Measurements from ENCODE around the gene NDUFAF3. TPM values are rescaled to one million over a fixed set of nuclear protein-coding genes. Genes with fewer than 3 reads are reported as not detected.

The NDUFAF3 gene
- total RNA-seq (74.5 and 91.1 TPM in 2 replicates), polyA plus RNA-seq (91.4 and 140 TPM in 2 replicates), polyA minus RNA-seq (54.4 and 55.5 TPM in 2 replicates), Bru-seq, nascent RNA (percentile 63 among the genes with signal in this experiment), BruChase-seq, experiment 1, labeled RNA remaining after a 6-hour chase (percentile 65 among the genes with signal in this experiment), BruChase-seq, experiment 2, labeled RNA remaining after a 2-hour chase (percentile 56 among the genes with signal in this experiment)
- 67.9 and 83.8 TPM in 2 replicates for polyA plus RNA-seq (2011; cell fraction: cytosol; rRNA removed)
- polyA plus RNA-seq (2011; cell fraction: nucleus; rRNA removed) = 28.7 and 33.7 TPM in 2 replicates
- polyA plus RNA-seq (2012) = 74.2 and 75.4 TPM in 2 replicates
- 94.3 TPM for polyA minus RNA-seq (2011; cell fraction: cytosol; rRNA and poly(A)+ RNA removed)
- 26.0 and 38.9 TPM in 2 replicates for polyA minus RNA-seq (2011; cell fraction: nucleus; rRNA and poly(A)+ RNA removed)
- long read RNA-seq, transcript NDUFAF3-202 (5 exons, 2,012 nt) = major isoform, 312 of 392 reads
- long read RNA-seq, transcript NDUFAF3-206 (4 exons, 826 nt) = minor isoform, 14 of 392 reads
- long read RNA-seq, partial matches to known transcripts = 10 of 392 reads
- long read RNA-seq, other reads (novel, unspliced or antisense) = 56 of 392 reads

- FAIRE-seq = peak; percentile 28
- peaks cover 31% of the 10 kb centered on the region for H3K4me1 ChIP-seq (ENCODE audit: control insufficient read depth, extremely low read depth, insufficient read depth, low read length)
- H3K9ac ChIP-seq (replicated peaks; ENCODE audit: extremely low read depth, insufficient read depth, low read length) = peak within 1 kb of the TSS; percentile 96
- intact Hi-C loops (cut with micrococcal nuclease) = loop anchor here (1.0 kb wide), 4 partner anchors 15 to 175 kb away; partner anchors contain the start of genes PRKAR2A, QRICH1 and WDR6
- peaks cover 11 to 27% of the 10 kb centered on the region in 2 experiments for H3K36me3 ChIP-seq (ENCODE audit: control insufficient read depth in 2 of 2, extremely low read depth in 1 of 2, insufficient read depth in 2 of 2, low read length in 2 of 2)
- BruUV-seq (replicated peaks) = TSS peak; percentile 42
- no peaks in the 10 kb centered on the region for H3K9me3 ChIP-seq (replicated peaks; ENCODE audit: control insufficient read depth, insufficient read depth, low read length)
- TF ChIP-seq POLR2A (IDR thresholded peaks at IDR 0.05; ENCODE audit: low read depth, low read length) (peak; percentile 96), FOS (IDR thresholded peaks at IDR 0.05; ENCODE audit: borderline replicate concordance, insufficient read depth, low read length) (no peak), JUN (IDR thresholded peaks at IDR 0.05; ENCODE audit: borderline replicate concordance, insufficient read depth, insufficient read length, low read depth) (no peak), EZH2 (IDR thresholded peaks at IDR 0.05; ENCODE audit: borderline replicate concordance, low read depth, low read length, severe bottlenecking) (no peak), MAX (IDR thresholded peaks at IDR 0.05; ENCODE audit: insufficient read depth, insufficient read length) (peak; percentile 47), MYC (IDR thresholded peaks at IDR 0.05; ENCODE audit: low read depth, low read length) (peak; percentile 85), GATA2 (IDR thresholded peaks at IDR 0.05; ENCODE audit: insufficient read depth, insufficient read length, low read depth, low read length) (no peak), POLR2AphosphoS5 (IDR thresholded peaks at IDR 0.05; ENCODE audit: insufficient read depth, low read depth, low read length) (peak; percentile 86)
- TF ChIP-seq, protein P1, sequence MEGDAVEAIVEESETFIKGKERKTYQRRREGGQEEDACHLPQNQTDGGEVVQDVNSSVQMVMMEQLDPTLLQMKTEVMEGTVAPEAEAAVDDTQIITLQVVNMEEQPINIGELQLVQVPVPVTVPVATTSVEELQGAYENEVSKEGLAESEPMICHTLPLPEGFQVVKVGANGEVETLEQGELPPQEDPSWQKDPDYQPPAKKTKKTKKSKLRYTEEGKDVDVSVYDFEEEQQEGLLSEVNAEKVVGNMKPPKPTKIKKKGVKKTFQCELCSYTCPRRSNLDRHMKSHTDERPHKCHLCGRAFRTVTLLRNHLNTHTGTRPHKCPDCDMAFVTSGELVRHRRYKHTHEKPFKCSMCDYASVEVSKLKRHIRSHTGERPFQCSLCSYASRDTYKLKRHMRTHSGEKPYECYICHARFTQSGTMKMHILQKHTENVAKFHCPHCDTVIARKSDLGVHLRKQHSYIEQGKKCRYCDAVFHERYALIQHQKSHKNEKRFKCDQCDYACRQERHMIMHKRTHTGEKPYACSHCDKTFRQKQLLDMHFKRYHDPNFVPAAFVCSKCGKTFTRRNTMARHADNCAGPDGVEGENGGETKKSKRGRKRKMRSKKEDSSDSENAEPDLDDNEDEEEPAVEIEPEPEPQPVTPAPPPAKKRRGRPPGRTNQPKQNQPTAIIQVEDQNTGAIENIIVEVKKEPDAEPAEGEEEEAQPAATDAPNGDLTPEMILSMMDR (IDR thresholded peaks at IDR 0.05; ENCODE audit: extremely low read depth in 1 of 2, insufficient read depth in 1 of 2, low read depth in 1 of 2, low read length in 2 of 2) = peak; percentile 99
- peaks cover 37% of the 10 kb centered on the region for H3K79me2 ChIP-seq (ENCODE audit: control insufficient read depth, insufficient read depth, low read length)
- H2AFZ ChIP-seq (ENCODE audit: low read depth, low read length) = peak within 1 kb of the TSS; percentile 65
- peak; percentile 93 for DNase-seq (ENCODE audit: low read depth, low spot score)
- dilution Hi-C loops (cut with MboI; ENCODE audit: extremely low pct_ligation_motif_present, low sequenced_read_pairs) = no loop called here
- ChIA-PET CTCF (interaction anchor here (0.9 to 8.3 kb wide), 12 partner anchors 10 to 427 kb away, joined by 3 to 127 read pairs (median 6); partner anchors contain the start of genes P4HTM, QRICH1, RHOA and USP19), POLR2A (interaction anchor here (0.5 to 3.8 kb wide), 15 partner anchors 9 to 508 kb away, joined by 3 to 19 read pairs (median 4); partner anchors contain the start of genes ARIH2, P4HTM, QRICH1 and WDR6)
- H3K27me3 ChIP-seq (ENCODE audit: control insufficient read depth in 2 of 2, insufficient read depth in 2 of 2, low read length in 2 of 2) = no peaks in the 10 kb centered on the region
- no peaks in the 10 kb centered on the region for H3K9me1 ChIP-seq (replicated peaks; ENCODE audit: control insufficient read depth, extremely low read depth, insufficient read depth, low read length)
- peak within 1 kb of the TSS; percentile 56 to 59 (median 57) for H3K4me3 ChIP-seq (replicated peaks in 1 of 3; ENCODE audit: insufficient read depth in 1 of 3, low read depth in 1 of 3, low read length in 3 of 3)
- H3K4me2 ChIP-seq (ENCODE audit: insufficient read depth, low read length) = peak within 1 kb of the TSS; percentile 85
- H4K20me1 ChIP-seq (replicated peaks; ENCODE audit: control insufficient read depth, extremely low read depth, insufficient read depth, low read length) = no peaks in the 10 kb centered on the region
- peak within 1 kb of the TSS; percentile 95 for H3K27ac ChIP-seq (ENCODE audit: insufficient read depth, low read depth, low read length)
Observed at GRCh38 chr3:49021813-49022687, at the start of gene NDUFAF3. NDUFAF3 (plus strand) TSS chr3:49022121; CDS start chr3:49022145, 24 bp downstream.
